ENCODE data around the gene KCNS3.

Gene KCNS3

GRCh38 chr2:17940091-17940630 lies 61.7 kb downstream of the KCNS3 start:
- DNase-seq (ENCODE audit: low spot score) = no peak
- TF ChIP-seq CTCF (IDR thresholded peaks at IDR 0.05; ENCODE audit: extremely low read depth, missing control alignments) = no peak

GRCh38 chr2:17943444-17943843 lies 65.0 kb downstream of the KCNS3 start:
- DNase-seq (ENCODE audit: low spot score) = no peak
- no peak for TF ChIP-seq CTCF (IDR thresholded peaks at IDR 0.05; ENCODE audit: extremely low read depth, missing control alignments)

- no peak for DNase-seq (ENCODE audit: low spot score)
- no peak for TF ChIP-seq CTCF (IDR thresholded peaks at IDR 0.05; ENCODE audit: extremely low read depth, missing control alignments)
Measured at GRCh38 chr2:17947113-17947512, 68.6 kb downstream of the KCNS3 start.

- no peak for TF ChIP-seq CTCF (IDR thresholded peaks at IDR 0.05; ENCODE audit: extremely low read depth, missing control alignments)
- DNase-seq (ENCODE audit: low spot score) = no peak
Measured at GRCh38 chr2:17950006-17950405, 71.5 kb downstream of the KCNS3 start.

- no peak for TF ChIP-seq CTCF (IDR thresholded peaks at IDR 0.05; ENCODE audit: extremely low read depth, missing control alignments)
- DNase-seq (ENCODE audit: low spot score) = no peak
Measured at GRCh38 chr2:17951563-17951962, 73.1 kb downstream of the KCNS3 start.

- no peak for DNase-seq (ENCODE audit: low spot score)
Measured at GRCh38 chr2:17958466-17959092, 80.1 kb downstream of the KCNS3 start.

GRCh38 chr2:17959356-17959755 lies 80.9 kb downstream of the KCNS3 start:
- DNase-seq (ENCODE audit: low spot score) = no peak
- no peak for TF ChIP-seq CTCF (IDR thresholded peaks at IDR 0.05; ENCODE audit: extremely low read depth, missing control alignments)

More at GRCh38 chr2:17958466-17959092, 80.1 kb downstream of the KCNS3 start:
- no peak for TF ChIP-seq CTCF (IDR thresholded peaks at IDR 0.05; ENCODE audit: extremely low read depth, missing control alignments)

All from GM20000 (cell line).